Left kidney (tissue), 2 donors: Measurements from ENCODE around the gene PIGV. TPM values are rescaled to one million over a fixed set of nuclear protein-coding genes. Genes with fewer than 3 reads are reported as not detected.

Experiments
- DNase-seq: peaks from one replicate; pipeline ENCODE4 v3.0.0-alpha.2; 2013
- polyA plus RNA-seq: library from polyadenylated mRNA; unstranded; fragments of 120-200 nt; gene quantifications from one replicate; pipeline ENCODE4 v1.2.1, GENCODE V29; 2013; ENCODE audit not compliant: insufficient read length

PIGV gene
- polyA plus RNA-seq, 1 donor: 19.2 TPM

GRCh38 chr1:26771643-26772321, 16.0 kb upstream of the PIGV start:
- DNase-seq: no peak

GRCh38 chr1:26772687-26773086, 15.1 kb upstream of the PIGV start:
- DNase-seq: no peak

DNA sequence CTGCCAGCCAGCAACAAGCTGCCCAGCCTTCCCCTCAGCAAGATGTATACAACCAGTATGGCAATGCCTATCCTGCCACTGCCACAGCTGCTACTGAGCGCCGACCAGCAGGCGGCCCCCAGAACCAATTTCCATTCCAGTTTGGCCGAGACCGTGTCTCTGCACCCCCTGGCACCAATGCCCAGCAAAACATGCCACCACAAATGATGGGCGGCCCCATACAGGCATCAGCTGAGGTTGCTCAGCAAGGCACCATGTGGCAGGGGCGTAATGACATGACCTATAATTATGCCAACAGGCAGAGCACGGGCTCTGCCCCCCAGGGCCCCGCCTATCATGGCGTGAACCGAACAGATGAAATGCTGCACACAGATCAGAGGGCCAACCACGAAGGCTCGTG, 13.3 kb upstream of the PIGV start:
- no peak for DNase-seq

DNA sequence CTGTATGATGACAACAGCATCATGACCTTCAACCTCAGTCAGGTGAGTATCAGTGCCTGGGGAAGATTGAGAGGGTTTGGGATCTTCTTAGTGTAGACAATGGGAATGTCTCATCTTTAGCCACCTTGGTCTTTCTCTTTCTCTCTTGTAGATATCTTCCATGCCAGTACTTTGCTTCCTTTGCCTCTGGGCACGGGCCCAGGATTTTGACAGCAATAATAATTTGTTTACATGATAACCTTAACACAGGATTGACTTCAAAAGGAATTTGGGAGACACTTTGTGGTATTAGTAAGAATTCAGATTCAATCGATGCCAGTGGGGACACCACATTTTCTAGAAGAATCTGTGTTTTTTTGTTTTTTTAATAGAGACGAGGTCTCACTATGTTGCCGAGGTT, 12.1 kb upstream of the PIGV start:
- DNase-seq: no peak

DNA sequence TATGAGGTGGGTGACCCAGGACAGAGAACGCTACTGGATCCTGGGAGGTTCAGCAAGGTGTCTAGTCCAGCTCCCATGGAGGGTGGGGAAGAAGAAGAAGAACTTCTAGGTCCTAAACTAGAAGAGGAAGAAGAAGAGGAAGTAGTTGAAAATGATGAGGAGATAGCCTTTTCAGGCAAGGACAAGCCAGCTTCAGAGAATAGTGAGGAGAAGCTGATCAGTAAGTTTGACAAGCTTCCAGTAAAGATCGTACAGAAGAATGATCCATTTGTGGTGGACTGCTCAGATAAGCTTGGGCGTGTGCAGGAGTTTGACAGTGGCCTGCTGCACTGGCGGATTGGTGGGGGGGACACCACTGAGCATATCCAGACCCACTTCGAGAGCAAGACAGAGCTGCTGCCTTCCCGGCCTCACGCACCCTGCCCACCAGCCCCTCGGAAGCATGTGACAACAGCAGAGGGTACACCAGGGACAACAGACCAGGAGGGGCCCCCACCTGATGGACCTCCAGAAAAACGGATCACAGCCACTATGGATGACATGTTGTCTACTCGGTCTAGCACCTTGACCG, 8.6 kb upstream of the PIGV start:
- DNase-seq: no peak

DNA sequence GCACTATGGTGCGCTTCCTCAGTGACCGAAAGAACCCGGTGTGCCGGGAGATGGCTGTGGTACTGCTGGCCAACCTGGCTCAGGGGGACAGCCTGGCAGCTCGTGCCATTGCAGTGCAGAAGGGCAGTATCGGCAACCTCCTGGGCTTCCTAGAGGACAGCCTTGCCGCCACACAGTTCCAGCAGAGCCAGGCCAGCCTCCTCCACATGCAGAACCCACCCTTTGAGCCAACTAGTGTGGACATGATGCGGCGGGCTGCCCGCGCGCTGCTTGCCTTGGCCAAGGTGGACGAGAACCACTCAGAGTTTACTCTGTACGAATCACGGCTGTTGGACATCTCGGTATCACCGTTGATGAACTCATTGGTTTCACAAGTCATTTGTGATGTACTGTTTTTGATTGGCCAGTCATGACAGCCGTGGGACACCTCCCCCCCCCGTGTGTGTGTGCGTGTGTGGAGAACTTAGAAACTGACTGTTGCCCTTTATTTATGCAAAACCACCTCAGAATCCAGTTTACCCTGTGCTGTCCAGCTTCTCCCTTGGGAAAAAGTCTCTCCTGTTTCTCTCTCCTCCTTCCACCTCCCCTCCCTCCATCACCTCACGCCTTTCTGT, 7.3 kb upstream of the PIGV start:
- DNase-seq: no peak

DNA sequence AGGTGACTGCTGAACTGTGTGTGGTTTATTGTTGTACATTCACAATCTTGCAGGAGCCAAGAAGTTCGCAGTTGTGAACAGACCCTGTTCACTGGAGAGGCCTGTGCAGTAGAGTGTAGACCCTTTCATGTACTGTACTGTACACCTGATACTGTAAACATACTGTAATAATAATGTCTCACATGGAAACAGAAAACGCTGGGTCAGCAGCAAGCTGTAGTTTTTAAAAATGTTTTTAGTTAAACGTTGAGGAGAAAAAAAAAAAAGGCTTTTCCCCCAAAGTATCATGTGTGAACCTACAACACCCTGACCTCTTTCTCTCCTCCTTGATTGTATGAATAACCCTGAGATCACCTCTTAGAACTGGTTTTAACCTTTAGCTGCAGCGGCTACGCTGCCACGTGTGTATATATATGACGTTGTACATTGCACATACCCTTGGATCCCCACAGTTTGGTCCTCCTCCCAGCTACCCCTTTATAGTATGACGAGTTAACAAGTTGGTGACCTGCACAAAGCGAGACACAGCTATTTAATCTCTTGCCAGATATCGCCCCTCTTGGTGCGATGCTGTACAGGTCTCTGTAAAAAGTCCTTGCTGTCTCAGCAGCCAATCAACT, 6.4 kb upstream of the PIGV start:
- no peak for DNase-seq

DNA sequence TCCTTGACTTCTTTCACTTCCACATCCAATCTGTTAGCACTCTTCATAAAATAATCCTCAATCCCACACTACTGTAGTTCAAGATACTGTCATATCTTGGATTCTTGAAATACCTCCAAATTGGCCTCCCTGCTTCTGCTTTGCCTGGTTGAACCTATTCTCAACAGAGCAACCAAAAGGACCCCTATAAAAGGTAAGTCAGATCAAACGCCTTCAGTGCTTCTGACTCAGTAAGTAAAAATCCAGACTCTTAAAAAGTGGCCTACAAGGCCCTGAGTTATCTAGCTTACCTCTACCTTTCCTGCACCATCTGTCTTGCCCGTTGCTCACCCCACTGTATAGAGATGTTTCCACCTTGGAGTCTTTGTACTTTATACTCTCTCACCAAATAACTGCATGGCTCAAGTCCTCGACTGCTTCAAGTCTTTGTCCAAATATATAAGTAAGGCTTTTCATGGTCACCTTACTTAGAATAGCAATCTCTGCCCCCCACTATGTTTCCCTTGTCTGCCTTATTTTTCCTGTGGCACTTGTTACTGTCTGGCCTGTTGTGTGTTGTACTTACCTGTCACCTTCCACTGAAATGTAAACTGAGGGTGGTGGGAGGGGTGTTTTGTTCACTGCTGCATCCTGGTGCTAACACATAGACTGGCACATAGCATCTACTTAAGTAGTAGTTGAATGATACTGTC, 5.1 kb upstream of the PIGV start:
- DNase-seq: no peak

DNA sequence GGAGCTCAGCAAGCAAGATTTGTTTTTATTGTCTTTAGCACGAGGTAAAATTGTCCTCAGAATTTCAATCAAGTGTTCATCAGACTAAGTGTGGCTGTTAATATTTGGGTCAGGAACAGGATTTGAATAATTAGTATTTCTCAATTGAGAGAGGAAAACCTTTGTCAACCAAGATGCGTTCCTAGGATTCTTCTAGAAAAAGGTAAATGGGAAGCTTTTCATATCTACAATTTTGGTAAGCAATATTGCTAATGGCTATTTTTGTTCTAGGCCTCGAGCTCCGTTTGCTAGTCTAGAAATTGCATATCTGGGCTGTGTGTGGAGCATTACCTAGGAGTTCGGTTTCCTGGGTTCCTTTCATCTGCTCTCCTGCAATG, 4.1 kb upstream of the PIGV start:
- no peak for DNase-seq

DNA sequence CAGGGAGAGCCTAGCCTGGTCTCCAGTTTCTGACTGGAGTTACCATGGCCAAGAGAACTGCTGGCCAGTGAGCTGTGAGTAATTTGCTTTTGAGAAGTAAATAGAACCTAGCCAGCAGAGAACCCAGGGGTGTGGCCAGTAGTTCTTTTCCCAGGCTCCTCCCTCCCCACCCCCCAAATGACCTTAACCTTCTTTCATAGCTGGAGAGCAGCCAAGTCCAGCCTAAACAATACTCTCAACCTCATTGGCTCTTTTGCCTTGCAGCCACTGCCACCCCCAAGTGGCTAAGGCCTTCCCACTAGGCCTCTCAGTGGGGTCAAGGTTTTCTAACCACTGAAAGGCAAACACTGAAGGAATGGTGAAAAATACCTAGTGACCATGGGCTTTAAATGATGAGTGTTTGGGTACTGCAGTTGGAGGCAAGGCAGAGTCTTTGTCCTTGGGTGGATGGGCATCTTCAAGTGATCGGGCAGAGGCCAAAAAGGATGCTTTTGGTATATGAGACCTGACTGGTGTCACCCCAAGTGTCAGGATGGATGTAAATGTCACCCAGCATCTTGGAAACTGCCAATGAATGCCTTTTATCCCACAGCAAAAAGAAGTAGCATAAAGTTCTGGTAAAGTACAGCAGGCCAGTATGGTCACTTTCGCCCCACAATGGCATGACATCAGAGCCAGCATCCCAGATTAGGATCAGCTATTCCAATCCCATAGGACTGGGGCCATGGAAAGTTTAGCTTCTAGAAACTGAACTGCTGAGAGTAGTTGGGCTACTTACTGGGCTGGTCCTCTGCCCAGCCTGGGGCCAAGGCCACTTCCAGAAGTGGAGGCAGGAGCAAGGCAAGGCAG, 3.5 kb upstream of the PIGV start:
- peak; percentile 71 for DNase-seq

DNA sequence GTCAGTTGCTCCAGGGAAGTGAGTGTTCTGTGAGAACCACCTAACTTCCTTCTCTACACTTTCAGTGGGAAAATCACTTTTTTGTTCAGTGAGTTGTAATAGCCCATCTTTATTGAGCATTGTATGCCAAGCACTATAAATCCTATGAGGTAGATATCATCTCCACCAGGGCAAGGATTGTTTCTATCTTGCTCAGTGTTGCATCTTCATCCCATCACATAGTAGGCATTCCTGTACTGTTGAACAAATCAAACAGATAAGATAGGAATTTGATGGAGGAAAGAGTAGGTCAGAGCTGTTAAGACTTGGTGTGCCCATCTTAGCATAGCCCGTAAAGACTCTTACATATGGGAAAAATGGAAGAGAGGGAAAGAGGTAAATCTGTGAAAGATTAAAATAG, 2.9 kb upstream of the PIGV start:
- DNase-seq: no peak

- no peak for DNase-seq
Observed at GRCh38 chr1:26785611-26786436, 1.9 kb upstream of the PIGV start.

DNA sequence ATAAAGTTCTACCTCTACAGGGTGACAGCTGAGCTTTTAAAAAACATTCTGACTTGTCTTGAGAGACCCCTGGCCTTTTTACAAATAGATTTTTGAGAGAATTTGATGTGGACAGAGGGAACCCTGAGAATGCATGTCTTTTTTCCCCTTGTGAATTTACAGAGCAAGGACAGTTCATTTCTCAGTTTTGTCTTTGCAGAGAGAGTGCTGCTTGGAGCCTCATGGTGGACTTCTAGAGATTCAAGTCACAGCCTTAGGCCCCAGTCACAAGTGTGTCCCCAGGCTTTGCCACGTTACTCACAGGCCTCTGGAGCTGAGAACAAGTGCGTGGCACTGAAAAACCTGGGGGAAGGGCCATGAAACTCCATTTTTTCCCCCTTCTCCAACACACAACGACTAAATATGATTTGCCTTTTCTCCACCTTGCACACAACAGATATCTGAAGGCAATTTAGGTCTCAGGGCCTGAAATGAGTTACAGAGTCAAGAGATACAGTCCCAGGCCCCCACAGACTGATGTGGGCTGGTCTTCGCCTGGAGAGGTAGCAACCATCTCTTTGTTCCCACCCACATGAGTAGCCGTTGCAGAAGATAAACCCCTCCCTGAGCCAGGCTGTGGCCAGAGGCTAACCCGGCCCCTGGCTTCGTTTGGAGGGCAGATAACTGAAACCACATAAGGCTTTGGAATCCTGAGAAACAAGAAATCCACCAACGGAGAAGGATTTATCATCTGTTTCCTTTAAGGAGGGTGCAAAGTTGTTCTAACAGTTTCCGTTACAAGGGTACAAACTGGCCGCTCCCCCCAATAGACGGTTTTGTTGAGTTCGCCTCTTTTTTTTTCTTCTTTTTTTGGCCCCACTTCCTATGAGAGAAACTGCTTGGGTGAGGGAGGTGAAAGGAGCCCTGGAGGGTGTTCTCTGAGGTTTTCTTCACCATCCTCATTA, 1.0 kb upstream of the PIGV start:
- peak; percentile 52 for DNase-seq

GRCh38 chr1:26787381-26787705, 407 bp upstream of the PIGV start:
- DNase-seq: no peak

DNA sequence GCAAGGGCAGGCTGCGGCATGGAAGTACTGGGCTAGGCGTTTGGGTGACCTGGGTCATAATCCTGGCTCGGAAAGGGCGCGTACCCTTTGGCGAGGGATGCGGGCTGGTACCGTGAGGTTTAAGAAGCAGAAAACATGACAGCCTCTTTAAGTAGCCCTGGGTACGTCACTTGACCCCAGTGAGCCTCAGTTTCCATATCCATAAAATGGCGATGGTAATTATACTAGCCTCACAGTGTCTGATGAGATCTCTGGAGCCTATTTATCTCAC, 700 bp downstream of the PIGV start:
- no peak for DNase-seq

- peak; percentile 82 for DNase-seq
Observed at GRCh38 chr1:26788836-26789611, 1.3 kb downstream of the PIGV start.

- no peak for DNase-seq
Observed at GRCh38 chr1:26789612-26789865, 1.8 kb downstream of the PIGV start.

GRCh38 chr1:26789931-26790330, 2.2 kb downstream of the PIGV start:
- DNase-seq: no peak

DNA sequence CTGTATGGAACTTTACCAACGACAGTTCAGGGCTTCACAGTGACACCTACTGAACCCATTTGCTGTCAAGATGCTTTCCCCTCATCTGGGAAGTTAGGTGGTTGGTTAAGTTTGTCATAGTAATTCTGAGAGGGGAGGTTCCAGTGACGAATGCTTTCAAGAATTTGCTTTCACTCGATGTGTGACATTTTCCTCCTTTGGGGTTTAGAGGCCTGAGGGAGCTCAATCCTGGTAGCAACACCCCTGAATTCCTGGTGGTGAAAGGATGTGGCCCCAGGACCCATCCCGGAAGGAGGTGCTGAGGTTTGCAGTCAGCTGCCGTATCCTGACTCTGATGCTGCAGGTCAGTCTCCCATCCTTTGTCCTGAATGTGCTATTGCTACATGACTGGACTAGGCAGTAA, 2.8 kb downstream of the PIGV start:
- no peak for DNase-seq

DNA sequence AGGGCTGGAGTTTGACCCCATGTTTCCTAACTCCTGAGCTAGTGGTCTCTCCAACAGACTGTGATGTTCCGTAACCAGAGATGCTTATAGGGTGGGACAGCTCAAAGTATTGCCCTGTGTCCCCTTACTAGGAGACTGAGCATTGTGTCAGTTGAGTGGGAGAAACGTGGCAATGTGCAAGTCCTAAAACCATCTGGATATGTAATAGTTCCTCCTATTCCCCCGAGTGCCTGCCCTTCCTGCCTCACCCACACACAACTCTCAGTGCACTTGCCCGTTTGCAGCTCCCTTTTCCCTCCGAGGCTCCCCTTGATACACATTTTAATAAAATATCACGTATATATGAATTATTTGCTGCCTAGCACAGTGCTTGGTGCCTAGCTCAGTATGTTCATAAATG, 3.4 kb downstream of the PIGV start:
- DNase-seq: no peak
